ENCODE data around the gene NAGA. TPM values are rescaled to one million over a fixed set of nuclear protein-coding genes. Genes with fewer than 3 reads are reported as not detected.

The NAGA gene
- total and polyA plus RNA-seq, 7 donors, result 5.2 to 8.5 (median 7.3) TPM

DNA sequence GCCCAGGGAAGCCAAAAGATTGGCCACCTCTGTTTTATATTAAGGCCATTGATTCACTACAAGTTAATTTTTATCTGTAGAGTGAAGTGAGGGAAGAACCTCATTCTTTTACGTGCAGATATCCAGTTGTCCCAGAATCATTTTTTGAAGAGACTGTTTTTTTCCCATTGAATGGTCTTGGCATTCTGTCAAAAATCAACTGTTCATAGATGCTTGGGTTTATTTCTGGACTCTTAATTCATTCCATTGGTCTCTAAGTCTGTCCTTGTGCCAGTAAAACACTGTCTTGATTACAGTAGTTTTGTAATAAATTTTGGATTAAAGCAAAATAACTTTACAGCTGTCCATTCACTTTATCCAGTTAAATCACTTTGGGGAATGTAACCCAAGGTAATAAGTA lies 45.2 kb downstream of the NAGA start:
- no peaks in the 10 kb centered on the region for H3K36me3 ChIP-seq (ENCODE audit: insufficient read depth in 1 of 2, low read depth in 1 of 2)
- TF ChIP-seq, protein P1, sequence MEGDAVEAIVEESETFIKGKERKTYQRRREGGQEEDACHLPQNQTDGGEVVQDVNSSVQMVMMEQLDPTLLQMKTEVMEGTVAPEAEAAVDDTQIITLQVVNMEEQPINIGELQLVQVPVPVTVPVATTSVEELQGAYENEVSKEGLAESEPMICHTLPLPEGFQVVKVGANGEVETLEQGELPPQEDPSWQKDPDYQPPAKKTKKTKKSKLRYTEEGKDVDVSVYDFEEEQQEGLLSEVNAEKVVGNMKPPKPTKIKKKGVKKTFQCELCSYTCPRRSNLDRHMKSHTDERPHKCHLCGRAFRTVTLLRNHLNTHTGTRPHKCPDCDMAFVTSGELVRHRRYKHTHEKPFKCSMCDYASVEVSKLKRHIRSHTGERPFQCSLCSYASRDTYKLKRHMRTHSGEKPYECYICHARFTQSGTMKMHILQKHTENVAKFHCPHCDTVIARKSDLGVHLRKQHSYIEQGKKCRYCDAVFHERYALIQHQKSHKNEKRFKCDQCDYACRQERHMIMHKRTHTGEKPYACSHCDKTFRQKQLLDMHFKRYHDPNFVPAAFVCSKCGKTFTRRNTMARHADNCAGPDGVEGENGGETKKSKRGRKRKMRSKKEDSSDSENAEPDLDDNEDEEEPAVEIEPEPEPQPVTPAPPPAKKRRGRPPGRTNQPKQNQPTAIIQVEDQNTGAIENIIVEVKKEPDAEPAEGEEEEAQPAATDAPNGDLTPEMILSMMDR (IDR thresholded peaks at IDR 0.05), result no peak
- H3K27ac ChIP-seq, result no peak overlapping the region
- no peaks in the 10 kb centered on the region for H3K9me3 ChIP-seq
- ATAC-seq (no peak), DNase-seq (no peak)
- H3K27me3 ChIP-seq (ENCODE audit: insufficient read depth in 3 of 3, low read length in 2 of 3), result no peaks in the 10 kb centered on the region
- intact Hi-C loops (cut with DNase I), result no loop called here
- H3K4me3 ChIP-seq, result no peak overlapping the region
- no peaks in the 10 kb centered on the region for H3K4me1 ChIP-seq
- 21 to 44% (median 32%) methylated on average over 1 of the region's 1 CpG for WGBS, 3 donors

DNA sequence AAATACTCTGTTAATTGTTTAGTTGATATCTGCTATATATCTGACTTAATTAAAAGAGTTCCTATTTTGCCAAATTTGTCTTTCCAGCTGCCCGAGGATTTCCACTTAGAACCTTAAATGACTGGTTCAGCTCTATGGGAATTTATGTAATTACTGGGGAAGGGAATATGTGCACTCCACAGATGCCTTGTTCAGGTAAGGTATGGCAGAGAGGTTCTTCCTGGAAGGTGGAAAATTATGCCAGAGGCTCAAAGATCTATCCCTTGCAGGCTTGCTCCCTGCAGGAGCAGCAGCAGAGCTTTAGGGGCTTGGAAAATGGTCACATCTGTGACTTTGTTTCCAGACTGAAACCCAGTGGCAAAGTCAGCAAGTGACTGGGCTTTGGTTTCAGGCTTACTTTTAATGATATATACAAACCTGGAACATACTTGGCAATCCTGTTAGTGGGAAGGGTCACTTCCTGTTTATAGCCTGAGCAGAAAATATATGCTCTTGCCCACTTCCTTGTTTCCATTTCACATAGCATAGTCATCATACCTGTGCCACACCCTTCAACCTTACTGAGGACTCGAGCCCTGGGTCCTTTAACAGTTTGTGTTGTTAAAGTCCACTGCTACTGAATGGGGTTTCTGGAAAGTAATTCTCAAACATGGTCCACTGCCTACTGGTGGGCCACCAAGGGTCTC lies 48.3 kb downstream of the NAGA start:
- TF ChIP-seq, protein P1 (IDR thresholded peaks at IDR 0.05), result no peak
- intact Hi-C loops (cut with DNase I), result no loop called here
- no peak overlapping the region for H3K27ac ChIP-seq
- no peak overlapping the region for H3K4me3 ChIP-seq
- H3K4me1 ChIP-seq, result no peaks in the 10 kb centered on the region
- ATAC-seq, result no peak
- no peaks in the 10 kb centered on the region for H3K36me3 ChIP-seq (ENCODE audit: insufficient read depth in 1 of 2, low read depth in 1 of 2)
- H3K9me3 ChIP-seq, result no peaks in the 10 kb centered on the region
- no peaks in the 10 kb centered on the region for H3K27me3 ChIP-seq (ENCODE audit: insufficient read depth in 3 of 3, low read length in 2 of 3)
- 73 to 84% (median 76%) methylated on average over 2 of the region's 2 CpGs for WGBS, 3 donors
- DNase-seq, result no peak

GRCh38 chr22:42021571-42021970 lies 49.0 kb downstream of the NAGA start:
- Histone ChIP-seq H3K4me3 (no peak overlapping the region), H3K9me3 (no peaks in the 10 kb centered on the region), H3K4me1 (no peaks in the 10 kb centered on the region), H3K36me3 (ENCODE audit: insufficient read depth in 1 of 2, low read depth in 1 of 2) (no peaks in the 10 kb centered on the region), H3K27me3 (ENCODE audit: insufficient read depth in 3 of 3, low read length in 2 of 3) (peaks cover 0 to 3% (median 0%) of the 10 kb centered on the region in 3 donors), H3K27ac (no peak overlapping the region)
- WGBS, 3 donors, result 78 to 84% (median 82%) methylated on average over 2 of the region's 2 CpGs
- DNase-seq (no peak), ATAC-seq (no peak)
- TF ChIP-seq, protein P1 (IDR thresholded peaks at IDR 0.05), result no peak
- intact Hi-C loops (cut with DNase I), result no loop called here

- WGBS, 3 donors, result 55 to 65% (median 57%) methylated on average over 1 of the region's 1 CpG
- TF ChIP-seq, protein P1 (IDR thresholded peaks at IDR 0.05), result no peak
- Histone ChIP-seq H3K4me3 (no peak overlapping the region), H3K27me3 (ENCODE audit: insufficient read depth in 3 of 3, low read length in 2 of 3) (peaks cover 0 to 3% (median 0%) of the 10 kb centered on the region in 3 donors), H3K36me3 (ENCODE audit: insufficient read depth in 1 of 2, low read depth in 1 of 2) (no peaks in the 10 kb centered on the region), H3K27ac (no peak overlapping the region), H3K9me3 (no peaks in the 10 kb centered on the region), H3K4me1 (no peaks in the 10 kb centered on the region)
- intact Hi-C loops (cut with DNase I), result no loop called here
- DNase-seq (no peak), ATAC-seq (no peak)
Measured at GRCh38 chr22:42018224-42018623, 52.4 kb downstream of the NAGA start.

GRCh38 chr22:42016111-42016510 lies 54.5 kb downstream of the NAGA start:
- ATAC-seq (no peak), DNase-seq (no peak)
- Histone ChIP-seq H3K27me3 (ENCODE audit: insufficient read depth in 3 of 3, low read length in 2 of 3) (peaks cover 0 to 3% (median 0%) of the 10 kb centered on the region in 3 donors), H3K36me3 (ENCODE audit: insufficient read depth in 1 of 2, low read depth in 1 of 2) (no peaks in the 10 kb centered on the region), H3K9me3 (peaks cover 4% of the 10 kb centered on the region), H3K4me1 (no peaks in the 10 kb centered on the region), H3K4me3 (no peak overlapping the region), H3K27ac (no peak overlapping the region)
- intact Hi-C loops (cut with DNase I), result no loop called here
- 70 to 81% (median 77%) methylated on average over 10 of the region's 10 CpGs for WGBS, 3 donors
- TF ChIP-seq, protein P1 (IDR thresholded peaks at IDR 0.05), result no peak
